Measurements from ENCODE around the gene GFY.
A peak's percentile ranks its signal among the peaks of the same experiment; 100 is the strongest.

The GFY gene

GRCh38 chr19:49408816-49409440, 16.3 kb upstream of the GFY start:
- peak; percentile 18 for DNase-seq (ENCODE audit: low read depth)

DNA sequence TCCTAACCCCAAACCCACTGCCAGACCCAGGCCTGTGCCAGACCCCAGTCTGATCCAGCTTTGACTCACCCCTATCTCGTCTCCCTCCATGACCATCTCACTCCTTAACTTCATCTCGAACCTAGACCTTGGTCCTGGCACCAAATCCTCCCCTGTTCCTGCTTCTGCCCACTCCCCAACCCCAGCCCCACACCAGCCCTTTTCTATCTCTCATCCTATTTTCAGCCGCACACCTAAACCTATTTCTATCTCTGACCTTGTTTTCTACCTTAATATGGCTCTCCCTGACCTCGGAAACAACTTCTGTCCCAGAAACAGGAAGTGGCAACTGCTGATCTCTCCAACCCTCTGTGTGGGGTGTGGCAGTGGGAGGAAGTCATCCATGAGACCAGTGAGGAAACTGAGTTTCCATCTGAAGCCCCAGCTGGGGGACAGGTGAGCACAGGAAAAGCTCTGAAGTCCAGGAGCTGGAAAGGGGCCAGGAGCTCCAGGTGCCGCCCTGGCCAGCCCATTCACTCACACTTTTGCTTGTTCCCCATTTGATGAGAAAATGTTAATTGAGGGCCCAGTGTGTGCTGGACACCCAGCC, 15.7 kb upstream of the GFY start:
- no peak for DNase-seq (ENCODE audit: low read depth)

DNA sequence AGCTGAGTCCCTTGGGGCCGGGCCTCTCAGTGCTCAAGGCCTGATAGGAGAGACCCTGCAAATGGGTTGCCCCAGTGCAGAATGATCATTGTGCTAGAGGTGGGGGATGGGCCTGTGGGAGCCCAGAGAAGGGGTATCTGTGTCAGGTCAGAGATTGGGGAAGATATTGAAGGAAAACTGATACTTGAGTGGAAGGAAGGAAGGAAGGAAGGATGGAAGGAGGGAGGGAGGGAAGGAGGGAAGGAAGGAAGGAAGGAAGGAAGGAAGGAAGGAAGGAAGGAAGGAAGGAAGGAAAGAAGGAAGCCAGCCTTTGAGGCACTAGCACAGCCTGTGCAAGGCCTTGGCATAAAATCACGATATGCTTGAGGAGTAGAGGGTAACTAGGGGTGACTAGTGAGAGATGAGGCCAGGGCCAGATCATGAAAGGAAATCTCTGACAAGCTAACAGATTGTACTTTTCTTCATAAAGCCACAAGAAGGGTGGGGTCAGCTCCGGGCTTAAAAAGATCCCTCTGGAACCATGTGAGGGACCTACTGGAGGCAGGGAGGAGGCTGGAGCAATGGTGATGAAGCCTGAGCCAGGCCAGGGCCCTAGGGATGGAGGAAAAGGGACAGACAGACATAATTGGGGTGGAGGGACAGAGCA, 13.4 kb upstream of the GFY start:
- DNase-seq (ENCODE audit: low read depth) = no peak

DNA sequence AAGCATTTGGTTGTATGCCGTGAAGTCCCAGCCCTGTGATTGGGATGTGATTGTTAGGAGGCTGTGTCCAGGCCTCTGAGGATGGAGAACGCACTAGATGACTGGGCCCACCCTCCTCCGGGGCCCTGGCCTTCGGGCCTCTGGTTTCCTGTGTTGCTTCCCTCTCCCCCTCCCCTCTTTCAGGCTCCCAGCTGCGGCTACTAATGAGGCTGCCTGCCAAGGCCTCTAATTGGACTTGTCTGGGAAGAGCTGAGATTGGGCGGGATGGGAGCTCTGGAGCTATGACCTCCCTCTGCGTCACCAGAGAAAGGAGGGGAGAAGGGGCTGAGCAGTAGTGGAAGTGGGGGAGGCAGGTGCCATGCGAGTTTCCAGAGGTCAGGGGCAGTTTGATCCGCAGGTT, 11.8 kb upstream of the GFY start:
- peak; percentile 37 for DNase-seq (ENCODE audit: low read depth)

GRCh38 chr19:49414256-49414655, 10.9 kb upstream of the GFY start:
- DNase-seq (ENCODE audit: low read depth) = no peak

- no peak for DNase-seq (ENCODE audit: low read depth)
Measured at GRCh38 chr19:49415102-49415809, 9.9 kb upstream of the GFY start.

- no peak for DNase-seq (ENCODE audit: low read depth)
Measured at GRCh38 chr19:49415810-49416200, 9.4 kb upstream of the GFY start.

GRCh38 chr19:49417088-49417487, 8.1 kb upstream of the GFY start:
- no peak for DNase-seq (ENCODE audit: low read depth)

DNA sequence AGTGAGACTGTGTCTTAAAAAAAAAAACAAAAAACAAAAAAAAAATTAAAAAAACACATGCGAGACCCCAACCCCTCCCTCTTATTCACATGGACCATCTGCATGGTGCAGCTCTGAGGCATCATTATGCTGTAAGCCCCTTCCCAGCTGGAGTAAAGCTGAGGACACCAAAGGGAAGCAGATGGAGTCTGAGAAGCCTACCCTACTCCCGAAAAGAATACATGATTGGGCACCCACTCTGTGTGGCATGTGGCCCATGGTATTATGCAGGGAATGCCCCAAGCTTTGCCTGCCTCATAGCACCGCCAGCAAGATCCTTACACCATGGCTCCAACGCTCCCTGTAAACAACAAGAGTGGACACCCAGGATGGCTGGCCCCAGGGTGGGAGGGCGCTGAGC, 6.7 kb upstream of the GFY start:
- DNase-seq (ENCODE audit: low read depth) = no peak

- DNase-seq (ENCODE audit: low read depth) = no peak
Measured at GRCh38 chr19:49419173-49419572, 6.0 kb upstream of the GFY start.

DNA sequence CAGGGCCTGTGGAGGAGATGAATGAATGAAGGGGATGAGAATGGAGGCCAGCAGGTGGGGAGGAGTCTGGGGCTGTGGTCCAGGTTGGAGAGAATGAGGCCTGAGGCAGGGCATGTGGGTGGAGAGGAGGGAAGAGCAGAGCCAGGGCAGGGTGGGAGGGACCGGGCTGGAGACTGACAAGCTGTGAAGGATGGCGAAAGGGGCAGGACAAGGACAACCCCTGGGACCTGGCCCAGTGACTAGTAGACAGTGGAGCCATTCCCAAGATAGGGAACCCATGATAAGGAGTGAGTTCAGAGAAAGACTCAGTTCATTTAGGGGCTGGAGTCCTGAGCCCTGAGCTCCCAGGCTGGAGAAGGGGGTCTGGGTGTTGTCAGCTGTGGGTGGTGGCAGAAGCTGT, 5.0 kb upstream of the GFY start:
- DNase-seq (ENCODE audit: low read depth) = no peak

- peak; percentile 74 for DNase-seq (ENCODE audit: low read depth)
Measured at GRCh38 chr19:49421039-49421877, 3.9 kb upstream of the GFY start.

DNA sequence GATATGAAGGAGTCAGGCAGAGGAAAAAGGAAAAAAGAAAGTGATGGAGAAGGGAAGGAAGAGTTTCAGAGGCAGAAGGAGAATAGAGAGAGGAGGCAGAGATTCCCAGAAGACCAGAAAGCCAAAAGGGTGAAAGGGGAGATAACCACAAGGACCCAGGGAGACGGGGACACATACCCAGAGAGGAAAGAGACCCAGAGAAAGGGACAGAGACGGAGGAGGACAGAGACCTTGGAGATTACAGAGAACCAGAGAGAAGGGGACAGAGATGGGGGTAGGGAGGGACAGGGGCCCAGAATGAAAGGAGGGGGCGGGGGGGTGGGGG, 3.3 kb upstream of the GFY start:
- no peak for DNase-seq (ENCODE audit: low read depth)

- peak; percentile 29 for DNase-seq (ENCODE audit: low read depth)
Measured at GRCh38 chr19:49422407-49423070, 2.6 kb upstream of the GFY start.

DNA sequence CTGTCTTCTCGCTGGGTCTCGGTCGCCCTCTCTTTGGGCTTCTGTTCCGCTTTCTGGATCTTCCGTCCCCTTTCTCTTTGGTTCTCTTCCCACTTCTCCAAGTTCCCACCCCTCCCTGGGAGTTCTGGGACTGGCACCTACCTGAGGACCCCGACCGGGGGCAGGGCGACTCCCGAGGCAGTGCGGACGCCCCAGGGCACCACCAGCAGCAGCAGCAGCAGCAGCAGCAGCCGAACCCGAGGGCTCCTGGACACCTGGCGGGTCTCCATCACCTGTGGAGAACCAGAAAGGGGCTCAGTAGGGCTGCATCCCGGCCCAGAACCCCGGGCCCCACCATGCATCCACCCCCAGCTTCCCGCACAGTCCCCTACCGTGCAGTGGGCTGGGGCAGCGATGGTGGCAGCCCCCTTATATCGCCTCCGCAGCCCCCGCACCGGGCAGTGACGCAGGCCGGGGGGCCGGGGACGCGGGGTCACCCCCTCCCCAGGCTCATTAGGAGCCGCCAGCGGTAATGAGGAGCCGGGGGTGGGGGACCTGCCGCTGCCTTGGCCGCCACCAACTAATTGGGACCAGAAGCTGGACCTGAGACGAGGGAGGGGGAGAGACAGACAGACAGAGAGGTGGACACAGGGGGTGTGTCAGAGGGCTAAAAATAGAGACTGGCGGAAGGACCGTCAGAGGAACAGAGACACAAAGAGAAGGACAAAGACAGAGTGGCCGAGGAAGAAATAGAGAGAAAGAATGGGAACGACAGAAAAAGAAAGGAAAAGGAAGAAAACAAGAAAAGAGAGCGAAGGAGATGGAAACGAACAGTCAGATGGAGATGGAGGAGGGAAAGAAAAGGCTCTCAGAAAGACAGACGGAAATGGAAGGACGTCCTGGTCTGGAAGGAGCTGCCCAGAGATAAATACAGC, 1.9 kb upstream of the GFY start, which contains the start of gene PTH2:
TSS of gene PTH2 (minus strand) at position 371 of the 914 bp plus-strand sequence. CDS start at position 269, 102 bp downstream.
- DNase-seq (ENCODE audit: low read depth) = no peak

DNA sequence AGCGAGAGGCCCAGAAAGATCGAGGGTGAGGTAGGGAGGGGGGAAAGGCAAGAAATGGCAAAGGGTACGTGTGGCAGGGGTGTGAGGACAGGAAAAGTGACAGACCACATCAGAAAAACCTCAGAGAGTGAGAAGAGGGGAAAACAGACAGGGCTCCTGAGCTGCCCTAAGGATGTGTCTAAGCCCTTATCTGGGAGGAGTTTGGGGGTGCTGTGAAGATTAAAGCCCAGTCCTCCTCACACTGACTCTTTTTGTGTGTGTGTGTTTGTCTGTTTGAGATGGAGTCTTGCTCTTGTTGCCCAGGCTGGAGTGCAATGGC, 1.2 kb upstream of the GFY start:
- DNase-seq (ENCODE audit: low read depth) = no peak

- DNase-seq (ENCODE audit: low read depth) = no peak
Measured at GRCh38 chr19:49425922-49426592, 869 bp downstream of the GFY start.

- no peak for DNase-seq (ENCODE audit: low read depth)
Measured at GRCh38 chr19:49427339-49427738, 2.2 kb downstream of the GFY start.

DNA sequence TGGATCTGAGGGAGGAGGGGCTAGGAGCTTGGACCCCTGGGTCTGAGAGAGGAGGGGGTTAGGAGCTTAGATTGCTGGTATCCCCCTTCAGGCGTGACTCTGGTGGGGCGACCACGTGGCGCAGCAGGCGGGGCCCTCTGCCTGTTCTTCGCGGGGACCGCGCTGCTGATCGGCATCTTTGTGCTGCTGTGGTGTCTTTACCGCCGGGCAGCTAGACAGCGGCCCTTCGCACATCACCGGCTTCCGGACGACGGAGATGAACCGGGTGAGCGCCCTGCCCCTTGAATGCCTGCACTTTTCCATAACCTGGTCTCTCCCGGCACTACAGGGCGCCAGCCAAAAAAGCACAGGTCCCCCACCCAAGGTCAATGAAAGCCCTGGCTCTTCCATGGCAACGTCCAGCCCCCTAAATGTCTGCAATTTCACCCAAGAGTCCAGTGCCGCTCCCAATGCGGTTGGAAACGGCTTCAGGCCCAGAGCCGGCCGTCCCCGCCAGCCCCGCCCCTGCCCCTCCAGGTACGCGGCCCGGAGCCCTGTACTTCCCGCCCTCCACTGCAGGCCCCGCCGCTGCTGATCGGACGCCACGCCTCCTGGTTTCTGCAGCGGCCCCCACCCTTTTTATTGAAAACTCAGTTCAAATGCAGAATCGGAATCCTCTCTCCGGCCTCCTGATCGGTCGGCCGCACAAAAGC, 2.8 kb downstream of the GFY start:
- peak; percentile 17 for DNase-seq (ENCODE audit: low read depth)
